Activated naive CD8-positive, alpha-beta T cell treated with anti-CD3 and anti-CD28 coated beads, Interleukin-2, amount 50 U/mL, for 16 hours (primary cell): Measurements from ENCODE around the gene ANKRD12.

ENCODE experiments used
- DNase-seq: peaks from one replicate; pipeline ENCODE4 v3.0.0-alpha.2; 2020; ENCODE audit warnings: low read depth, low spot score

The ANKRD12 gene

GRCh38 chr18:9290156-9290555, 153.6 kb downstream of the ANKRD12 start:
- no peak for DNase-seq

DNA sequence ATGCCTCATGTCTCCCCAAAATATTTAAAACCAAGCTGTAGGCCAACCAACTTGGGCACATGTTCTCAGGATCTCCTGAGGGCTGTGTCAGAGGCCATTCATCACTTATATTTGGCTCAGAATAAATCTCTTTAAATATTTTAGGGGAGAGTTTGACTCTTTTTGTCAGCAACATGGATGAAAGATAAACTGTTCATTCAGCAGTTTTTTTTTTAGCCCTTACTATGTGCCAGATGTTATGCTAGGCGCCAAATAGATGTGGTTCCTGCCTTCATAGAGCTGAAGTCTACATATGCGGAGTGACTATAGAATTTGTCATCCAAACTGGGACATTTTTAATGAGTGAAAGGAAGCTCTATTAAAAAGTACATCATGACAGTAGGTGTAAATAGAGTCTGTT, 155.5 kb downstream of the ANKRD12 start:
- no peak for DNase-seq

GRCh38 chr18:9293948-9294347, 157.4 kb downstream of the ANKRD12 start:
- DNase-seq: no peak

DNA sequence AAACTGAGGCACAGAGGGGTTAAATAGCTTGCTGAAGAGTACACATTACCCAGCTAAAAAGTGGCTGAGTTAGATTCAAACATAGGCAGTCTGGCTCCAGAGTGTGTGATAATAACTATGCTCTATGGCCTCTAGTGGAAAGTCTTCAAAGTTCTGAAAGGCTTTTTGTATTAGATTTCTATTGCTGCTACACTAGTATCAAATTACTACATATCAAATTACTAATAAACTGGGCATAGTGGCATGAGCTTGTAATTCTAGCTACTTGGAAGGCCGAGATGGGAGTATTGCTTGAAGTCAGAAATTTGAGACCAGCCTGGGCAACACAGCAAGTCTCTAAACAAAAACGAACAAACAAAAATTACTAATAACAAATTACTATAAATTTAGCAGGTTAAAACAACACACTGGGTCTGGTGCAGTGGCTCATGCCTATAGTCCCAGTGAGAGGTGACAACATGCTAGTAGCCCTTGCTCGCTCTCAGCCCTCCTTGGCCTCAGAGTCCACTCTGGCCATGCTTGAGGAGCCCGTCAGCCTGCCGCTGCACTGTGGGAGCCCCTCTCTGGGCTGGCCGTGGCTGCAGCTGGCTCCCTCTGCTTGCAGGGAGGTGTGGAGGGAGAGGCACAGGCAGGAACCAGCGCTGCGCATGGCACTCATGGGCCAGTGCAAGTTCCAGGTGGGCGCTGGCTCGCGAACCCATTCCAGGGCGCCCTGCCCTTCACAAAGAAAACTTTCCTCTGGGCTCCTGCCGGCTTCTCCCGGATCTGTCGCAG, 159.8 kb downstream of the ANKRD12 start:
- DNase-seq: no peak

DNA sequence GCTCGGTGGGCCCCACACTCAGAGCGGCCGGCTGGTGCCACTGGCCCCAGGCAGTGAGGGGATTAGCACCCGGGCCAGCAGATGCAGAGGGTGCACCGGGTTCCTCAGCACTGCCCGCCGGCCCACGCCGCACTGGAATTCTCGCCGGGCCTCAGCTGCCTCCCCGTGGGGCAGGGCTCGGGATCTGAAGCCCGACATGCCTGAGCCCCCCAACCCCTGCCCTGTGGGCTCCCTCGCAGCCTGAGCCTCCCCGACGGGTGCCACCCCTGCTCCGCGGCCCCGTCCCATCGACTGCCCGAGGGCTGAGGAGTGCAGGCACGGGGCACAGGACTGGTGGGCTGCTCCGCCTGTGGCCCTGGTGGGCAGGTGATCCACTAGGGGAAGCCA, 160.4 kb downstream of the ANKRD12 start:
- DNase-seq: no peak

- DNase-seq: no peak
These were observed 167.9 kb downstream of the ANKRD12 start for GRCh38 chr18:9304388-9305070.

DNA sequence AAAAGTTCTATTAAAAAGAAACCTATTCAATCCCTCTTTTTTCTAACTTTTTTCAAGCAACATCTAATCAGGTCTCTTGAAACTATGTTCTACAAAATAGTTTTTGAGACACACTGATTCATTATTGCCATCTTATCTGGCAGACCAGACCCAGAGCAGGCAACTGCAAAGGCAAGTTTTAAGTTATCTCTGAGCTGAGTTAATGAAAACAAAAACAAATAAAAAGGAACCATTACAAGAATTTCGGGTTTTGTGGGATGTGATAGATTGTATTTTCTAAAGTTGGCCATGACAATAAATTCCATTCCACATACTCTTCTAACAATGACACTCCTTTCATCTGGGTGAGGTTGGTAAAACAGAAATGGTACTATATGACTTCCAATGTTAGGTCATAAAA, 182.8 kb downstream of the ANKRD12 start:
- no peak for DNase-seq

- no peak for DNase-seq
These were observed 184.5 kb downstream of the ANKRD12 start for GRCh38 chr18:9321017-9321452.

DNA sequence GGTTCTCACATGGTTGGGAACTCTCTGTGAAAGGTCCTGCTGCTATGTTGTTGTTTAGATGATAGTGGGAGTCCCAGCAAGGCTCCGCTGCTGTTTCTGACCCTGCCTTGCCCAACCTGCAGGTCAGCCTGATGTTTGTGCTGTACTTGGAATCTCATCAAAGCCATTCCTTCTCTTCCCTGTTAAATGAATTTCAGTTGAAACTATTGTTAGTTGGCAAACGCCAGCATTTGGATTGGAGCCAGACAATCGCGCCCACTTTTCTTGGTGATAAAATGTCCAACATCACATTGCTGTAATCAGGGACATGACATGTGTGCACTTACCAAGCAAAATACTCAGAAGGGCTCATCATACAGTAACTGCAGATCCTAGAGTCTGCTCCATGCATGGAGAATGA, 185.2 kb downstream of the ANKRD12 start:
- DNase-seq: no peak

- no peak for DNase-seq
These were observed 186.2 kb downstream of the ANKRD12 start for GRCh38 chr18:9322744-9323143.

DNA sequence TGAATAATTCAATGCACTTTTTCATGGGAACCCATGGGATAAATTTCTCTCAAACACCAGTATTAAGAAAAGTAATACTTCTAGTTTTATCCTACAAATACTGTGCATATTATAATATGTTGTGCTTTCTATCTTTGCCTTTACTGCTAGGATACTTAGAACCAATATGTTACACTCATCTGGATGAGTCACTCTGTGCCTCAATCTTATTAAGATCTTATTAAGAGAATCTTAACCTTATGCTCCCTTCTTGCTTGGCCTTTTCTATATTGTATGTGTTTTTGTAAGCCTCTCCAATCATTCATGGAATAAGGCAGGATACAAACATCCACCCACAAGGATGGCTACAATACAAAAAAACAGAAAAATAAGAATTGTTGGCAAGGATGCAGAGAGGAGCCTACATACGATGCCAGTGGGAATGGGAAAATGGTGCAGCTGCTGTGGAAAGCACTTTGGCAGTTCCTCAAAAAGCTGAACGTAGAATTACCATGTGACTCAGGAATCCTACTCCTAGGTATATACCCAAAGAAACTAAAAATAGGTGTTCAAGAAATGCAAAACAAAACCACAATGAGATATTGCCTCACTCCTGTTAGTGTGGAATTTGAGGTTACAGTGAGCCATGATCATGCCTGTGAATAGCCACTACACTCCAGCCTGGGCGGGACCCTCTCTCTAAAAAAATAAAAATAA, 187.3 kb downstream of the ANKRD12 start:
- DNase-seq: no peak

- no peak for DNase-seq
These were observed 189.1 kb downstream of the ANKRD12 start for GRCh38 chr18:9325716-9326115.

- DNase-seq: no peak
These were observed 192.2 kb downstream of the ANKRD12 start for GRCh38 chr18:9328776-9329175.

GRCh38 chr18:9329471-9329870, 192.9 kb downstream of the ANKRD12 start:
- no peak for DNase-seq

GRCh38 chr18:9330419-9330818, 193.8 kb downstream of the ANKRD12 start:
- no peak for DNase-seq

GRCh38 chr18:9333441-9334328, 197.1 kb downstream of the ANKRD12 start:
- no peak for DNase-seq

GRCh38 chr18:9334329-9334972, 197.9 kb downstream of the ANKRD12 start, which contains the start of gene TWSG1:
Gene TWSG1 (plus strand): TSS chr18:9334773. CDS start chr18:9337230, 2,457 bp downstream.
- DNase-seq: peak; percentile 79

DNA sequence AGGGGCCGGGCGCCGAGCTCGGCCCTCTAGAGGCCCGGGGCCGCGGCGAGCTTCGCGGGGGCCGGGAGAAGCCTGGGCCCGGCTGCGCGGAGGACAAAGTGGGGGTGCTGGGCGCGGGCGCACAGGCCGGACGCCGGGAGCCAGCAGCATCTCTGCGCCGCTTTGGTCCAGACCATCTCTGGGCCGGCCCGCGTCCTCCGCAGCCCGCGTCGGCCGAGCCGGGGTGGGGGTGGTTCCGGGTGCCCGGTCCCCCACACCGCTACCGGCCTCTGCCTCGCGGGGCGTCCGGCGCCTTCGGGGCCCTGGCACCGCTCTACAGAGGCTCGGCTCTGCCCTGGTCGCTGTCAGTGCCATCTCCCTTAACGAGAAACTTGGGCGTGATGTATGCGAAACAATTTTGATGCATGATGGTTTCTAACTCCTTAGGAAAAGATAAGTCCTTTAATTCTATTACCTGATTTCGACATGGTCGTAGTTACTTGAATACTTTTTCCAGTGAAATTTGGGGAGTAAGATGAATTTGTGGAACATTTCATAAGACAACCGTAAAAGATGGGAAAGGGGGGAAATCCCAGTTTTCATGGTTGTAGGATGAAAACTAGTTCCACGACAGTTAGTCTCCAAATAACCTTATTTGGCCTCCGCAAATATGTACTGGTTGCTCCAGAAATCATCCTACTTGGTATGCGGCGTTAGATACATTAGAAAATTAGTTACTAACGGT, 198.6 kb downstream of the ANKRD12 start:
- no peak for DNase-seq
